CD1c-positive myeloid dendritic cell (primary cell): Measurements from ENCODE around the gene GRM8.

Experiments used
- DNase-seq: peaks from one replicate; pipeline ENCODE4 v3.0.0-alpha.2; 2016; ENCODE audit errors: extremely low spot score

Gene GRM8

GRCh38 chr7:127230192-127230925 lies 22.4 kb downstream of the GRM8 start:
- DNase-seq, result no peak

- no peak for DNase-seq
Observed at GRCh38 chr7:127226685-127227374, 25.9 kb downstream of the GRM8 start.

GRCh38 chr7:127221731-127222130 lies 31.0 kb downstream of the GRM8 start:
- no peak for DNase-seq

- no peak for DNase-seq
Observed at GRCh38 chr7:127214956-127215718, 37.6 kb downstream of the GRM8 start.

GRCh38 chr7:127209886-127210285 lies 42.9 kb downstream of the GRM8 start:
- no peak for DNase-seq

- no peak for DNase-seq
Observed at GRCh38 chr7:127208860-127209259, 43.9 kb downstream of the GRM8 start.

- no peak for DNase-seq
Observed at GRCh38 chr7:127208351-127208750, 44.4 kb downstream of the GRM8 start.

GRCh38 chr7:127207806-127208205 lies 44.9 kb downstream of the GRM8 start:
- DNase-seq, result no peak

GRCh38 chr7:127207230-127207629 lies 45.5 kb downstream of the GRM8 start:
- DNase-seq, result no peak

- no peak for DNase-seq
Observed at GRCh38 chr7:127194571-127194970, 58.2 kb downstream of the GRM8 start.

- DNase-seq, result no peak
Observed at GRCh38 chr7:127189886-127190285, 62.9 kb downstream of the GRM8 start.

- DNase-seq, result no peak
Observed at GRCh38 chr7:127189074-127189473, 63.7 kb downstream of the GRM8 start.

GRCh38 chr7:127187740-127188139 lies 65.0 kb downstream of the GRM8 start:
- no peak for DNase-seq

- no peak for DNase-seq
Observed at GRCh38 chr7:127186686-127187085, 66.1 kb downstream of the GRM8 start.

GRCh38 chr7:127177156-127177555 lies 75.6 kb downstream of the GRM8 start:
- DNase-seq, result no peak

GRCh38 chr7:127162366-127162765 lies 90.4 kb downstream of the GRM8 start:
- no peak for DNase-seq

- no peak for DNase-seq
Observed at GRCh38 chr7:127158659-127159058, 94.1 kb downstream of the GRM8 start.

GRCh38 chr7:127154958-127155357 lies 97.8 kb downstream of the GRM8 start:
- no peak for DNase-seq

- DNase-seq, result no peak
Observed at GRCh38 chr7:127154101-127154500, 98.6 kb downstream of the GRM8 start.

- DNase-seq, result no peak
Observed at GRCh38 chr7:127153315-127153714, 99.4 kb downstream of the GRM8 start.

- no peak for DNase-seq
Observed at GRCh38 chr7:127152423-127152822, 100.3 kb downstream of the GRM8 start.

- no peak for DNase-seq
Observed at GRCh38 chr7:127151379-127151778, 101.4 kb downstream of the GRM8 start.

- no peak for DNase-seq
Observed at GRCh38 chr7:127150543-127150942, 102.2 kb downstream of the GRM8 start.
